IMR-90 (cell line): ENCODE data around the gene C1orf141. TPM values are rescaled to one million over a fixed set of nuclear protein-coding genes. Genes with fewer than 3 reads are reported as not detected.

Experiments
- ATAC-seq: fragments of 200-7000 bp; cut with Tn5 transposase; 2 replicates; pipeline ENCODE4 v1.9.1; 2020; ENCODE audit warnings: low read depth, mild to moderate bottlenecking, moderate library complexity
- BruUV-seq: library from RNA; stranded (reverse); fragments of 400-500 nt; replicated peaks from 2 replicates; lab custom pipeline; 2021; lab: Mats Ljungman, UMichigan
- CTCF ChIA-PET: fragments of 300-600 bp; formaldehyde crosslinking; extraction: SDS; loops from one replicate; lab custom pipeline; 2021; ENCODE audit warnings: antibody characterized with exemption; lab: Yijun Ruan, JAX
- POLR2A ChIA-PET: fragments of 300-600 bp; sonication (Branson Sonifier 250); formaldehyde crosslinking; loops from one replicate; lab custom pipeline; 2022; ENCODE audit warnings: antibody characterized with exemption; ENCODE audit not compliant: unreplicated experiment; lab: Charles Lee
- DNase-seq: peaks from one replicate; pipeline ENCODE4 v3.0.0; 2013
- H2AFZ ChIP-seq: replicated peaks from 2 replicates; pipeline ENCODE3; 2013; ENCODE audit warnings: low read length, mild to moderate bottlenecking; ENCODE audit not compliant: poor library complexity
- H2AK5ac ChIP-seq: 2 replicates; pipeline ENCODE4 v1.6.1; 2013; ENCODE audit warnings: low read depth, low read length, inconsistent platforms
- H2AK9ac ChIP-seq: replicated peaks from 2 replicates; pipeline ENCODE3; 2013; ENCODE audit warnings: mild to moderate bottlenecking, low read depth, low read length, moderate library complexity; ENCODE audit not compliant: poor library complexity
- H2BK120ac ChIP-seq: 2 replicates; pipeline ENCODE4 v1.6.1; 2013; ENCODE audit warnings: low read depth, low read length, inconsistent platforms
- H2BK15ac ChIP-seq: 3 replicates; pipeline ENCODE4 v1.6.1; 2013; ENCODE audit warnings: low read depth, low read length, inconsistent platforms
- H2BK20ac ChIP-seq: 2 replicates; pipeline ENCODE4 v1.6.1; 2013; ENCODE audit warnings: low read depth, mild to moderate bottlenecking, inconsistent platforms, low read length, moderate library complexity
- H2BK5ac ChIP-seq: 2 replicates; pipeline ENCODE4 v1.6.1; 2013; ENCODE audit warnings: mild to moderate bottlenecking, low read depth, low read length, inconsistent platforms; ENCODE audit not compliant: poor library complexity, severe bottlenecking
- H3K14ac ChIP-seq: replicated peaks from 2 replicates; pipeline ENCODE4 v1.6.1; 2013; ENCODE audit warnings: low read depth, low read length, inconsistent platforms
- H3K18ac ChIP-seq: 2 replicates; pipeline ENCODE4 v1.6.1; 2013; ENCODE audit warnings: low read depth, low read length, control low read depth
- H3K23ac ChIP-seq: 2 replicates; pipeline ENCODE4 v1.6.1; 2013; ENCODE audit warnings: low read depth, low read length, inconsistent platforms
- H3K27ac ChIP-seq: 2 replicates; pipeline ENCODE4 v1.5.1; 2013; ENCODE audit warnings: mild to moderate bottlenecking, control low read depth, low read length; ENCODE audit not compliant: insufficient read depth
- H3K27me3 ChIP-seq: 2 replicates; pipeline ENCODE4 v1.6.1; 2013; ENCODE audit warnings: low read length; ENCODE audit not compliant: control insufficient read depth, insufficient read depth
- H3K36me3 ChIP-seq: 2 replicates; pipeline ENCODE4 v1.6.1; 2013; ENCODE audit warnings: low read length, mixed read lengths; ENCODE audit not compliant: control insufficient read depth, insufficient read depth
- H3K4ac ChIP-seq: 2 replicates; pipeline ENCODE4 v1.6.1; 2013; ENCODE audit warnings: low read depth, low read length, inconsistent platforms
- H3K4me1 ChIP-seq: 2 replicates; pipeline ENCODE4 v1.6.1; 2013; ENCODE audit warnings: low read length, mixed read lengths; ENCODE audit not compliant: control insufficient read depth, insufficient read depth
- H3K4me2 ChIP-seq: 2 replicates; pipeline ENCODE4 v1.6.1; 2013; ENCODE audit warnings: low read depth, mild to moderate bottlenecking, control low read depth, low read length, moderate library complexity
- H3K4me3 ChIP-seq: 2 replicates; pipeline ENCODE4 v1.5.1; 2013; ENCODE audit warnings: low read depth, mild to moderate bottlenecking, control low read depth, low read length, moderate library complexity; ENCODE audit not compliant: insufficient read depth
- H3K56ac ChIP-seq: 2 replicates; pipeline ENCODE4 v1.6.1; 2013; ENCODE audit warnings: low read length, inconsistent platforms; ENCODE audit not compliant: insufficient read depth; ENCODE audit errors: extremely low read depth
- H3K79me1 ChIP-seq, 2 experiments: 2 replicates each; pipeline ENCODE4 v1.6.1; 2013; ENCODE audit warnings: low read length in 2 of 2, inconsistent platforms in 1 of 2, low read depth in 1 of 2
- H3K9ac ChIP-seq: 2 replicates; pipeline ENCODE4 v1.6.1; 2013; ENCODE audit warnings: low read depth, low read length, control low read depth
- H3K9me1 ChIP-seq: 2 replicates; pipeline ENCODE4 v1.6.1; 2013; ENCODE audit warnings: low read length, inconsistent platforms; ENCODE audit not compliant: insufficient read depth
- H3K9me3 ChIP-seq: 2 replicates; pipeline ENCODE4 v1.6.1; 2013; ENCODE audit warnings: low read length; ENCODE audit not compliant: control insufficient read depth, insufficient read depth
- H4K20me1 ChIP-seq: 2 replicates; pipeline ENCODE4 v1.6.1; 2013; ENCODE audit warnings: low read length, inconsistent platforms; ENCODE audit not compliant: insufficient read depth
- H4K5ac ChIP-seq: 2 replicates; pipeline ENCODE4 v1.6.1; 2013; ENCODE audit warnings: mild to moderate bottlenecking, low read depth, low read length, control low read depth
- H4K8ac ChIP-seq, 2 experiments: 2 replicates each; pipeline ENCODE4 v1.6.1; 2013; ENCODE audit warnings: low read depth in 2 of 2, low read length in 2 of 2, control low read depth in 1 of 2, inconsistent platforms in 1 of 2
- H4K91ac ChIP-seq: 2 replicates; pipeline ENCODE4 v1.6.1; 2013; ENCODE audit warnings: low read depth, low read length, inconsistent platforms; ENCODE audit not compliant: insufficient read depth
- BHLHE40 ChIP-seq: fragments of 150-350 bp; IDR thresholded peaks from 2 replicates; pipeline ENCODE4 v1.6.1; 2016; ENCODE audit warnings: mild to moderate bottlenecking, low read depth, low read length
- CEBPB ChIP-seq: IDR thresholded peaks from 2 replicates; pipeline ENCODE4 v1.6.1; 2012; ENCODE audit warnings: low read depth, low read length, improper control_type of control experiment
- CHD1 ChIP-seq: IDR thresholded peaks from 2 replicates; pipeline ENCODE4 v1.6.1; 2012; ENCODE audit warnings: low read depth, low read length, improper control_type of control experiment
- CTCF ChIP-seq: conservative IDR thresholded peaks from 2 replicates; pipeline ENCODE4 v1.5.1; 2012; ENCODE audit warnings: mild to moderate bottlenecking, low read depth, low read length, improper control_type of control experiment
- FOS ChIP-seq: fragments of 150-350 bp; IDR thresholded peaks from 2 replicates; pipeline ENCODE4 v1.6.1; 2016; ENCODE audit warnings: low read depth, low read length
- MAFK ChIP-seq: IDR thresholded peaks from 2 replicates; pipeline ENCODE4 v1.6.1; 2012; ENCODE audit warnings: low read depth, low read length, improper control_type of control experiment
- MAZ ChIP-seq: IDR thresholded peaks from 2 replicates; pipeline ENCODE4 v1.6.1; 2012; ENCODE audit warnings: low read depth, mild to moderate bottlenecking, low read length, improper control_type of control experiment, moderate library complexity, borderline replicate concordance
- MXI1 ChIP-seq: IDR thresholded peaks from 2 replicates; pipeline ENCODE4 v1.6.1; 2012; ENCODE audit warnings: low read depth, mild to moderate bottlenecking, low read length, moderate library complexity, borderline replicate concordance
- POLR2A ChIP-seq: IDR thresholded peaks from 2 replicates; pipeline ENCODE4 v1.6.1; 2012; ENCODE audit warnings: mild to moderate bottlenecking, low read depth, low read length
- RAD21 ChIP-seq: IDR thresholded peaks from 2 replicates; pipeline ENCODE4 v1.6.1; 2012; ENCODE audit warnings: low read length, improper control_type of control experiment
- RCOR1 ChIP-seq: IDR thresholded peaks from 2 replicates; pipeline ENCODE4 v1.6.1; 2012; ENCODE audit warnings: mild to moderate bottlenecking, low read length, improper control_type of control experiment; ENCODE audit not compliant: insufficient replicate concordance
- SMC3 ChIP-seq: fragments of 150-350 bp; IDR thresholded peaks from 2 replicates; pipeline ENCODE4 v1.6.1; 2016; ENCODE audit warnings: low read depth, mild to moderate bottlenecking, antibody characterized with exemption, low read length, moderate library complexity
- WGBS, 2 experiments: methylation state at CpG; one replicate each; pipeline versions ENCODE4 v1.1.5 to v1.1.7; 2013; ENCODE audit warnings: missing lambda C conversion rate in 2 of 2; ENCODE audit not compliant: insufficient read length in 1 of 2; ENCODE audit errors: extremely low coverage in 2 of 2; 5-methylcytosine and 5-hydroxymethylcytosine counted together
- dilution Hi-C: fragments of 300-500 bp; cut with HindIII; formaldehyde crosslinking; loops from one replicate; pipeline ENCODE4 v1.14.3; 2018; ENCODE audit warnings: low sequenced_read_pairs; ENCODE audit not compliant: unreplicated experiment
- in situ Hi-C: fragments of 300-500 bp; cut with MboI; formaldehyde crosslinking; loops from 3 replicates; pipeline ENCODE4 v1.14.3; 2019; ENCODE audit warnings: low sequenced_read_pairs, inconsistent platforms, mixed read lengths
- intact Hi-C: fragments of 100-400 bp; cut with micrococcal nuclease; formaldehyde crosslinking; loops from 2 replicates; pipeline ENCODE4 v1.10.0; 2022
- polyA plus RNA-seq, 3 experiments: library from polyadenylated mRNA; depleted of rRNA; stranded (reverse); fragments of >200 nt; gene quantifications; 2 replicates each; pipeline ENCODE4 v1.2.3, GENCODE V29; 2012; ENCODE audit warnings: low replicate concordance in 1 of 3
- total RNA-seq: library from RNA; depleted of rRNA; stranded (reverse); fragments of >200 nt; gene quantifications from 2 replicates; pipeline ENCODE4 v1.2.3, GENCODE V29; 2012
- TF ChIP-seq, protein P1 (sequence below): fragments of 150-350 bp; IDR thresholded peaks from 2 replicates; pipeline ENCODE4 v1.6.1; 2016; ENCODE audit warnings: low read depth, mild to moderate bottlenecking, low read length, moderate library complexity, borderline replicate concordance

C1orf141 gene
- total and polyA plus RNA-seq, 2 of the 4 experiments (the other 2 are of a cell fraction), result not detected

DNA sequence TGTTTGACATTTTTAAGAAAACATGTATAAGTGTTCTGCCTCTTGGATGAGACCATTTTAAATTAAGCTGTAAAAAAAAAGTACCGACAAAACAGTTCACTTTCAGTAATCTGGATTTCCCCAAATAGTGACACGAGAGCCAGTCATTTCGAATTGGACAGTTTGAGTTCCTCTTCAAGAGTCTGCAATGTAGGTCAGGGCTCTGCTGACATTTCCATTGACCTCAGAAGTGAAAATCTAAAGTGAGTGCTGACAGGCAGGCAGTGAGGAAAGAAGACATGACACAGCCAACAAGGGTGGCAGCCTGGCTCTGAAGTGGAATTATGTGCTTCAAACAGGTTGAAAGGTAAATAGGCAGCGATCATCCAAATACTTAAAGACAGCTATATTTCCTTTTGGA is 31.4 kb upstream of the C1orf141 start, which contains the start of gene IL23R:
Gene IL23R (plus strand): TSS at position 259 of the 400 bp plus-strand sequence. CDS start 1,667 bp downstream, outside the sequence.
- H3K18ac ChIP-seq, result no peak within 1 kb of the TSS
- intact Hi-C loops, result no loop called here
- CTCF ChIA-PET, result interaction anchor here (0.6 to 2.2 kb wide), 2 partner anchors 17 to 40 kb away, joined by 4 to 6 read pairs; no protein-coding TSS in a partner anchor
- H3K27me3 ChIP-seq, result peaks cover 8% of the 10 kb centered on the region
- H3K9ac ChIP-seq, result no peak within 1 kb of the TSS
- H3K27ac ChIP-seq, result no peak within 1 kb of the TSS
- H3K23ac ChIP-seq, result no peak within 1 kb of the TSS
- H2BK120ac ChIP-seq, result no peak within 1 kb of the TSS
- no peaks in the 10 kb centered on the region for H3K9me3 ChIP-seq
- POLR2A ChIA-PET, result no interaction called here
- BruUV-seq, result no TSS peak
- DNase-seq (no peak), ATAC-seq (no peak)
- H2AFZ ChIP-seq, result no peak within 1 kb of the TSS
- no peaks in the 10 kb centered on the region for H3K9me1 ChIP-seq
- no peak within 1 kb of the TSS for H2AK5ac ChIP-seq
- in situ Hi-C loops, result no loop called here
- no peak within 1 kb of the TSS for H4K8ac ChIP-seq
- no CpG with 5 or more reads among the region's 4 CpGs for WGBS, 2 experiments
- H3K4ac ChIP-seq, result no peak within 1 kb of the TSS
- no peak within 1 kb of the TSS for H4K5ac ChIP-seq
- H2BK20ac ChIP-seq, result no peak within 1 kb of the TSS
- no peak within 1 kb of the TSS for H2BK15ac ChIP-seq
- no peak within 1 kb of the TSS for H2BK5ac ChIP-seq
- no peaks in the 10 kb centered on the region for H4K20me1 ChIP-seq
- H3K4me3 ChIP-seq, result no peak within 1 kb of the TSS
- H4K91ac ChIP-seq, result no peak within 1 kb of the TSS
- dilution Hi-C loops, result no loop called here
- TF ChIP-seq FOS (no peak), RAD21 (no peak), CHD1 (no peak), POLR2A (no peak), CTCF (no peak), BHLHE40 (no peak), MAZ (no peak), SMC3 (no peak), RCOR1 (no peak), MXI1 (no peak), MAFK (no peak), CEBPB (no peak)
- TF ChIP-seq, protein P1, sequence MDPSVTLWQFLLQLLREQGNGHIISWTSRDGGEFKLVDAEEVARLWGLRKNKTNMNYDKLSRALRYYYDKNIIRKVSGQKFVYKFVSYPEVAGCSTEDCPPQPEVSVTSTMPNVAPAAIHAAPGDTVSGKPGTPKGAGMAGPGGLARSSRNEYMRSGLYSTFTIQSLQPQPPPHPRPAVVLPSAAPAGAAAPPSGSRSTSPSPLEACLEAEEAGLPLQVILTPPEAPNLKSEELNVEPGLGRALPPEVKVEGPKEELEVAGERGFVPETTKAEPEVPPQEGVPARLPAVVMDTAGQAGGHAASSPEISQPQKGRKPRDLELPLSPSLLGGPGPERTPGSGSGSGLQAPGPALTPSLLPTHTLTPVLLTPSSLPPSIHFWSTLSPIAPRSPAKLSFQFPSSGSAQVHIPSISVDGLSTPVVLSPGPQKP, result no peak
- H3K36me3 ChIP-seq, result no peaks in the 10 kb centered on the region
- no peak within 1 kb of the TSS for H3K14ac ChIP-seq
- H3K79me1 ChIP-seq, result no peaks in the 10 kb centered on the region
- no peaks in the 10 kb centered on the region for H3K4me1 ChIP-seq
- H2AK9ac ChIP-seq, result no peak within 1 kb of the TSS
- no peak within 1 kb of the TSS for H3K4me2 ChIP-seq
- H3K56ac ChIP-seq, result no peak within 1 kb of the TSS
